Testis (tissue), 3 donors: Measurements from ENCODE around the gene ETHE1. TPM values are rescaled to one million over a fixed set of nuclear protein-coding genes. Genes with fewer than 3 reads are reported as not detected.

ENCODE experiments used
- DNase-seq: peaks from one replicate; pipeline ENCODE4 v3.0.0-alpha.2; 2019
- H3K27ac ChIP-seq, 2 donors: fragments of 200-600 bp; sonication (generic); one replicate each; pipeline ENCODE4 v1.5.1; 2019
- H3K27me3 ChIP-seq: fragments of 200-600 bp; sonication (generic); one replicate; pipeline ENCODE4 v1.5.1; 2019
- H3K36me3 ChIP-seq: fragments of 200-600 bp; sonication (generic); one replicate; pipeline ENCODE4 v1.5.1; 2017; ENCODE audit warnings: low read depth; ENCODE audit errors: missing control alignments
- H3K4me1 ChIP-seq: fragments of 200-600 bp; sonication (generic); one replicate; pipeline ENCODE4 v1.5.1; 2019
- H3K4me3 ChIP-seq, 2 donors: fragments of 200-600 bp; sonication (generic); one replicate each; pipeline ENCODE4 v1.5.1; 2017 to 2019
- H3K9me3 ChIP-seq: fragments of 200-600 bp; sonication (generic); one replicate; pipeline ENCODE4 v1.5.1; 2017
- CTCF ChIP-seq, 3 experiments: fragments of 450-650 bp in 2 of 3; fragments of 200-600 bp in 1 of 3; sonication (generic) in 1 of 3; IDR thresholded peaks; one replicate each; pipeline ENCODE4 v1.5.1; 2016 to 2019; ENCODE audit warnings: antibody characterized with exemption in 3 of 3, mild to moderate bottlenecking in 2 of 3, moderate library complexity in 1 of 3
- POLR2A ChIP-seq: fragments of 450-650 bp; IDR thresholded peaks from one replicate; pipeline ENCODE4 v1.6.1; 2017; ENCODE audit warnings: antibody characterized with exemption, mild to moderate bottlenecking, moderate library complexity
- WGBS, 2 donors: methylation state at CpG; one replicate each; pipeline ENCODE4 v1.1.5; 2018; 5-methylcytosine and 5-hydroxymethylcytosine counted together
- intact Hi-C: fragments of 100-400 bp; cut with DNase I; formaldehyde crosslinking; loops from one replicate; pipeline ENCODE4 v1.15.1; 2023; ENCODE audit warnings: low total_unique reads
- polyA plus RNA-seq: library from polyadenylated mRNA; stranded (reverse); fragments of 350-450 nt; fragmentation: Illumina TruSeq; extraction: RNeasy Lipid Tissue Mini Kit (QIAGEN cat#74804); gene quantifications from one replicate; pipeline ENCODE4 v1.2.3, GENCODE V29; 2014; ENCODE audit warnings: low read depth, low replicate concordance; ENCODE audit not compliant: insufficient read depth
- total RNA-seq, 2 donors: library from RNA; depleted of rRNA; stranded (reverse); fragments of >200 nt; gene quantifications; one replicate each; pipeline ENCODE4 v1.2.3, GENCODE V29; 2016

ETHE1 gene
- total and polyA plus RNA-seq, 3 donors from 2014 or later: 11.2 to 13.1 (median 11.5) TPM

- DNase-seq: no peak
- H3K4me3 ChIP-seq: no peak overlapping the region
- no peaks in the 10 kb centered on the region for H3K27me3 ChIP-seq
- H3K36me3 ChIP-seq: no peaks in the 10 kb centered on the region
- 71 to 84% methylated on average over 16 of the region's 16 CpGs for WGBS, 2 donors
- H3K4me1 ChIP-seq: peaks cover 2% of the 10 kb centered on the region
- intact Hi-C loops: no loop called here
- no peaks in the 10 kb centered on the region for H3K9me3 ChIP-seq
- no peak overlapping the region for H3K27ac ChIP-seq
- TF ChIP-seq CTCF (IDR thresholded peaks at IDR 0.05): no peak
- TF ChIP-seq POLR2A: no peak
These were observed 66.5 kb downstream of the ETHE1 start for GRCh38 chr19:43460362-43461016.

GRCh38 chr19:43457809-43458208, 69.2 kb downstream of the ETHE1 start:
- 86 to 96% methylated on average over 4 of the region's 4 CpGs for WGBS, 2 donors
- H3K27ac ChIP-seq: no peak overlapping the region
- intact Hi-C loops: no loop called here
- H3K36me3 ChIP-seq: no peaks in the 10 kb centered on the region
- H3K9me3 ChIP-seq: no peaks in the 10 kb centered on the region
- no peak overlapping the region for H3K4me3 ChIP-seq
- peaks cover under 1% of the 10 kb centered on the region for H3K4me1 ChIP-seq
- no peaks in the 10 kb centered on the region for H3K27me3 ChIP-seq
- no peak for DNase-seq
- TF ChIP-seq POLR2A: no peak
- no peak for TF ChIP-seq CTCF (IDR thresholded peaks at IDR 0.05)

Other genes with a start within 250 kb of the ETHE1 start
- under 1 TPM; 0.39 to 0.74 TPM for gene CD177, start 173.5 kb downstream of the ETHE1 start, total RNA-seq
- gene CD177, start 173.5 kb downstream of the ETHE1 start, polyA plus RNA-seq: 0.57 TPM
- 10 to 100 TPM; 73.1 to 93.3 TPM for gene TEX101, start 112.3 kb downstream of the ETHE1 start, total RNA-seq
- gene TEX101, start 112.3 kb downstream of the ETHE1 start, polyA plus RNA-seq: 231 TPM
- gene LYPD3, start 61.6 kb downstream of the ETHE1 start, total RNA-seq: 1 to 10 TPM in 1 of 2 donors, under 1 TPM in 1; 0.71 to 1.2 TPM
- 1.3 TPM for gene LYPD3, start 61.6 kb downstream of the ETHE1 start, polyA plus RNA-seq
- 10 to 100 TPM; 27.1 to 28.3 TPM for gene PHLDB3, start 22.5 kb downstream of the ETHE1 start, total RNA-seq
- gene PHLDB3, start 22.5 kb downstream of the ETHE1 start, polyA plus RNA-seq: 62.2 TPM
- 1 to 10 TPM; 1.1 to 1.7 TPM for gene ZNF575, start 6.0 kb upstream of the ETHE1 start, total RNA-seq
- gene ZNF575, start 6.0 kb upstream of the ETHE1 start, polyA plus RNA-seq: 2.4 TPM
- gene XRCC1, start 48.3 kb upstream of the ETHE1 start, total RNA-seq: 10 to 100 TPM; 40.6 to 44.8 TPM
- 49.1 TPM for gene XRCC1, start 48.3 kb upstream of the ETHE1 start, polyA plus RNA-seq
- 1 to 10 TPM; 5.8 to 5.9 TPM for gene PINLYP, start 48.6 kb upstream of the ETHE1 start, total RNA-seq
- gene PINLYP, start 48.6 kb upstream of the ETHE1 start, polyA plus RNA-seq: 9.9 TPM
- gene IRGQ, start 68.9 kb upstream of the ETHE1 start, total RNA-seq: 10 to 100 TPM; 26.4 to 29.0 TPM
- 6.0 TPM for gene IRGQ, start 68.9 kb upstream of the ETHE1 start, polyA plus RNA-seq
- gene ZNF576, start 69.4 kb upstream of the ETHE1 start, total RNA-seq: 10 to 100 TPM; 14.6 to 17.9 TPM
- gene ZNF576, start 69.4 kb upstream of the ETHE1 start, polyA plus RNA-seq: 23.1 TPM
- gene SRRM5, start 84.9 kb upstream of the ETHE1 start, total RNA-seq: 10 to 100 TPM in 1 of 2 donors, 1 to 10 TPM in 1; 8.4 to 21.3 TPM
- 36.0 TPM for gene SRRM5, start 84.9 kb upstream of the ETHE1 start, polyA plus RNA-seq
- gene ZNF428, start 92.4 kb upstream of the ETHE1 start, total RNA-seq: 10 to 100 TPM; 93.1 to 94.2 TPM
- 64.1 TPM for gene ZNF428, start 92.4 kb upstream of the ETHE1 start, polyA plus RNA-seq
- 1 to 10 TPM; 1.5 to 4.3 TPM for gene CADM4, start 112.6 kb upstream of the ETHE1 start, total RNA-seq
- 7.8 TPM for gene CADM4, start 112.6 kb upstream of the ETHE1 start, polyA plus RNA-seq
- 1 to 10 TPM; 4.3 to 8.4 TPM for gene PLAUR, start 143.0 kb upstream of the ETHE1 start, total RNA-seq
- 7.3 TPM for gene PLAUR, start 143.0 kb upstream of the ETHE1 start, polyA plus RNA-seq
- gene IRGC, start 188.9 kb upstream of the ETHE1 start, total RNA-seq: 100 to 1,000 TPM in 1 of 2 donors, 10 to 100 TPM in 1; 97.4 to 218 TPM
- gene IRGC, start 188.9 kb upstream of the ETHE1 start, polyA plus RNA-seq: 167 TPM
- 10 to 100 TPM; 65.0 to 76.8 TPM for gene SMG9, start 227.8 kb upstream of the ETHE1 start, total RNA-seq
- gene SMG9, start 227.8 kb upstream of the ETHE1 start, polyA plus RNA-seq: 144 TPM